A673 (cell line): ENCODE data around the gene DHRS13. TPM values are rescaled to one million over a fixed set of nuclear protein-coding genes. Genes with fewer than 3 reads are reported as not detected.
A peak's percentile ranks its signal among the peaks of the same experiment; 100 is the strongest.

ENCODE experiments used
- BruUV-seq: library from RNA; stranded (reverse); fragments of 400-500 nt; replicated peaks from 2 replicates; lab custom pipeline; 2021; lab: Mats Ljungman, UMichigan
- CTCF ChIA-PET: fragments of 300-600 bp; sonication (Branson Sonifier 250); formaldehyde crosslinking; loops from one replicate; lab custom pipeline; 2022; ENCODE audit warnings: antibody characterized with exemption; lab: Charles Lee
- POLR2A ChIA-PET: fragments of 300-600 bp; sonication (Branson Sonifier 250); formaldehyde crosslinking; loops from one replicate; lab custom pipeline; 2022; ENCODE audit warnings: antibody characterized with exemption; ENCODE audit not compliant: low non-redundant PET; lab: Charles Lee
- DNase-seq: peaks from one replicate; pipeline ENCODE4 v3.0.0-alpha.2; 2015; ENCODE audit warnings: low spot score
- H3K27ac ChIP-seq: fragments of 200-600 bp; sonication (generic); 2 replicates; pipeline ENCODE4 v1.5.1; 2016; ENCODE audit warnings: mixed run types, low read depth, mild to moderate bottlenecking, mixed read lengths, antibody characterized with exemption, low read length; ENCODE audit not compliant: poor library complexity, severe bottlenecking
- H3K27me3 ChIP-seq: fragments of 200-600 bp; sonication (generic); replicated peaks from 2 replicates; pipeline ENCODE4 v1.6.1; 2017; ENCODE audit warnings: mixed run types, low read depth, mild to moderate bottlenecking, mixed read lengths, antibody characterized with exemption, low read length; ENCODE audit not compliant: insufficient read depth, poor library complexity
- H3K36me3 ChIP-seq: fragments of 200-600 bp; sonication (generic); 2 replicates; pipeline ENCODE4 v1.6.1; 2016; ENCODE audit warnings: mixed run types, mild to moderate bottlenecking, mixed read lengths, antibody characterized with exemption, low read length; ENCODE audit not compliant: insufficient read depth, poor library complexity, severe bottlenecking
- H3K4me1 ChIP-seq: fragments of 200-600 bp; sonication (generic); 2 replicates; pipeline ENCODE4 v1.6.1; 2017; ENCODE audit warnings: mixed run types, mild to moderate bottlenecking, mixed read lengths, antibody characterized with exemption, low read length; ENCODE audit not compliant: insufficient read depth, poor library complexity, severe bottlenecking
- H3K4me3 ChIP-seq: fragments of 200-600 bp; sonication (generic); 2 replicates; pipeline ENCODE4 v1.5.1; 2016; ENCODE audit warnings: low read depth, mixed run types, mild to moderate bottlenecking, mixed read lengths, low read length; ENCODE audit not compliant: poor library complexity, severe bottlenecking
- H3K9me3 ChIP-seq: fragments of 200-600 bp; sonication (generic); 2 replicates; pipeline ENCODE4 v1.6.1; 2016; ENCODE audit warnings: mixed run types, low read depth, mild to moderate bottlenecking, mixed read lengths, antibody characterized with exemption, low read length; ENCODE audit not compliant: poor library complexity, severe bottlenecking
- CTCF ChIP-seq: fragments of 300-800, 200-600 bp; sonication (generic); conservative IDR thresholded peaks from 2 replicates; pipeline ENCODE4 v1.5.1; 2017; ENCODE audit warnings: low read depth, mild to moderate bottlenecking, antibody characterized with exemption, low read length, moderate library complexity, mixed read lengths
- EZH2 ChIP-seq: fragments of 200-600 bp; sonication (generic); IDR thresholded peaks from 2 replicates; pipeline ENCODE4 v1.6.1; 2017; ENCODE audit warnings: borderline replicate concordance, low read depth, mild to moderate bottlenecking, mixed read lengths, antibody characterized with exemption, low read length; ENCODE audit not compliant: poor library complexity, severe bottlenecking
- intact Hi-C: fragments of 100-400 bp; cut with micrococcal nuclease; formaldehyde crosslinking; loops from one replicate; pipeline ENCODE4 v1.10.0; 2022; ENCODE audit not compliant: unreplicated experiment
- total RNA-seq: library from RNA; stranded (reverse); gene quantifications from 2 replicates; pipeline ENCODE4 v1.2.3, GENCODE V29; 2021

DHRS13 gene
- total RNA-seq, 1 experiment from 2014 or later: 41.9 TPM

GRCh38 chr17:28944343-28944742 lies 41.5 kb upstream of the DHRS13 start:
- POLR2A ChIA-PET: no interaction called here
- Histone ChIP-seq H3K9me3 (no peaks in the 10 kb centered on the region), H3K4me3 (no peak overlapping the region), H3K4me1 (peaks cover 59% of the 10 kb centered on the region), H3K27ac (no peak overlapping the region), H3K27me3 (no peaks in the 10 kb centered on the region), H3K36me3 (peaks cover 16% of the 10 kb centered on the region)
- TF ChIP-seq EZH2 (no peak), CTCF (no peak)
- CTCF ChIA-PET: no interaction called here
- intact Hi-C loops: no loop called here
- no peak for DNase-seq
- BruUV-seq: no TSS peak

GRCh38 chr17:28942925-28943324 lies 40.0 kb upstream of the DHRS13 start:
- Histone ChIP-seq H3K27me3 (no peaks in the 10 kb centered on the region), H3K36me3 (peaks cover 16% of the 10 kb centered on the region), H3K4me1 (peaks cover 69% of the 10 kb centered on the region), H3K4me3 (no peak overlapping the region), H3K9me3 (no peaks in the 10 kb centered on the region), H3K27ac (no peak overlapping the region)
- DNase-seq: no peak
- TF ChIP-seq EZH2: no peak
- no peak for TF ChIP-seq CTCF
- ChIA-PET POLR2A (no interaction called here), CTCF (no interaction called here)
- intact Hi-C loops: no loop called here
- BruUV-seq: no TSS peak

GRCh38 chr17:28941251-28941650 lies 38.4 kb upstream of the DHRS13 start:
- BruUV-seq: no TSS peak
- TF ChIP-seq CTCF (no peak), EZH2 (no peak)
- intact Hi-C loops: no loop called here
- H3K4me3 ChIP-seq: no peak overlapping the region
- DNase-seq: no peak
- ChIA-PET CTCF (no interaction called here), POLR2A (no interaction called here)
- peaks cover 16% of the 10 kb centered on the region for H3K36me3 ChIP-seq
- H3K4me1 ChIP-seq: peaks cover 63% of the 10 kb centered on the region
- H3K27me3 ChIP-seq: no peaks in the 10 kb centered on the region
- H3K27ac ChIP-seq: peak overlapping the region; percentile 28
- H3K9me3 ChIP-seq: no peaks in the 10 kb centered on the region
